Bronchial epithelial cell (primary cell): ENCODE data around the gene STX3. TPM values are rescaled to one million over a fixed set of nuclear protein-coding genes. Genes with fewer than 3 reads are reported as not detected.

Source experiments
- DNase-seq: peaks from one replicate; pipeline ENCODE4 v3.0.0-alpha.2; 2010; ENCODE audit warnings: low read depth
- FAIRE-seq: peaks from 2 replicates; lab custom pipeline; 2011; peaks lifted over from hg19 to GRCh38; lab: Jason Lieb, UNC
- H3K27me3 ChIP-seq: 2 replicates; pipeline ENCODE4 v1.5.1; 2011; ENCODE audit warnings: low read length; ENCODE audit not compliant: control insufficient read depth, insufficient read depth
- H3K36me3 ChIP-seq: 2 replicates; pipeline ENCODE4 v1.5.1; 2011; ENCODE audit warnings: low read length; ENCODE audit not compliant: control insufficient read depth, insufficient read depth
- H3K4me3 ChIP-seq: 2 replicates; pipeline ENCODE4 v1.5.1; 2011; ENCODE audit warnings: mild to moderate bottlenecking, low read depth, low read length, control low read depth
- total RNA-seq: library from RNA; depleted of rRNA; stranded (reverse); fragments of >200 nt; gene quantifications from 2 replicates; pipeline ENCODE4 v1.2.1, GENCODE V29; 2014
- TF ChIP-seq, protein P1 (sequence below): IDR thresholded peaks from 2 replicates; pipeline ENCODE4 v1.5.1; 2011; ENCODE audit warnings: mild to moderate bottlenecking, moderate library complexity, low read length, control low read depth, inconsistent platforms; ENCODE audit not compliant: insufficient read depth, severe bottlenecking

STX3 gene
- total RNA-seq, result 53.3 and 53.4 TPM in 2 replicates

DNA sequence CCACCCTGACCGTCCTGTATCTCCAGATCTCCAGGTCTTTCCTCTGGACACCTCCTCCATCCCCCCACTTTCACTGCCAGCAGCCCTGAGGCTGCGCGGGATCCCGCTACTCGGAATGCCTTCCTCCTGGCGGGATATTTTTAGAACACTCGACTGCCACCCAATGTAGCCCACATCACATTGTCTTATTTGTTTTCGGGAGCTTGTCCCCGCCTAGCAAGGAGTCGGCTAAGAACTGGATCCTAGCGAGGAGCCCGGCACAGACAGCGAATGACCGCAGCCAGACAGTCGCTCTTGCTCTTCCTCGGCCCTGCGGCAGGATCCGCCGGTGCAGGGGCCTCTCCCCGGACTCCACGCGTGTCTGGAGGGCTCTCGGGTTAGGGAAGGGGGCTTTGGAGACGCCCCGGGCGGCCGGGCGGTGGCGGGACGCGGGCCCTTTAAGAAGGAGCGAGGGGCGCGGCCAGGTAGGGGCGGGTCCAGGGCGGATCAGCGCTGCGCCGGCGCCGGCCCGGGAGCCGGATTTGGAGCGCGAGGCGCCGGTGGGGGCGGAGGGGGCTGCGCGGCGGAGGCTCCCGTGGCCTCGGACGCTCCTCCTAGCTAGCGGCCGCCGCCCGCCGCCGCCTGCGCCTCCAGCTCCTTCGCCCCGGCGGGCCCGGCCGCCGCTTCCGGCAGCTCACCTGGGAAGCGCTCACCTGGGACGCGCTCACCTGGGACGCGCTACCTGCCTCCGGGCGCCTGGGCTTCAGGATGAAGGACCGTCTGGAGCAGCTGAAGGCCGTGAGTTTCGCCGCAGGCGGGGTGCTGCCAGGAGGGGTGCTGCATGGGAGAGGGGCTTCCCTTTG lies at the start of gene STX3:
STX3 (plus strand) TSS at position 518 of the 842 bp plus-strand sequence; CDS start at position 748, 230 bp downstream.
- DNase-seq (peak; percentile 61), FAIRE-seq (no peak)
- H3K27me3 ChIP-seq, result no peaks in the 10 kb centered on the region
- peaks cover 3% of the 10 kb centered on the region for H3K36me3 ChIP-seq
- peak within 1 kb of the TSS; percentile 80 for H3K4me3 ChIP-seq
- TF ChIP-seq, protein P1, sequence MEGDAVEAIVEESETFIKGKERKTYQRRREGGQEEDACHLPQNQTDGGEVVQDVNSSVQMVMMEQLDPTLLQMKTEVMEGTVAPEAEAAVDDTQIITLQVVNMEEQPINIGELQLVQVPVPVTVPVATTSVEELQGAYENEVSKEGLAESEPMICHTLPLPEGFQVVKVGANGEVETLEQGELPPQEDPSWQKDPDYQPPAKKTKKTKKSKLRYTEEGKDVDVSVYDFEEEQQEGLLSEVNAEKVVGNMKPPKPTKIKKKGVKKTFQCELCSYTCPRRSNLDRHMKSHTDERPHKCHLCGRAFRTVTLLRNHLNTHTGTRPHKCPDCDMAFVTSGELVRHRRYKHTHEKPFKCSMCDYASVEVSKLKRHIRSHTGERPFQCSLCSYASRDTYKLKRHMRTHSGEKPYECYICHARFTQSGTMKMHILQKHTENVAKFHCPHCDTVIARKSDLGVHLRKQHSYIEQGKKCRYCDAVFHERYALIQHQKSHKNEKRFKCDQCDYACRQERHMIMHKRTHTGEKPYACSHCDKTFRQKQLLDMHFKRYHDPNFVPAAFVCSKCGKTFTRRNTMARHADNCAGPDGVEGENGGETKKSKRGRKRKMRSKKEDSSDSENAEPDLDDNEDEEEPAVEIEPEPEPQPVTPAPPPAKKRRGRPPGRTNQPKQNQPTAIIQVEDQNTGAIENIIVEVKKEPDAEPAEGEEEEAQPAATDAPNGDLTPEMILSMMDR, result no peak

DNA sequence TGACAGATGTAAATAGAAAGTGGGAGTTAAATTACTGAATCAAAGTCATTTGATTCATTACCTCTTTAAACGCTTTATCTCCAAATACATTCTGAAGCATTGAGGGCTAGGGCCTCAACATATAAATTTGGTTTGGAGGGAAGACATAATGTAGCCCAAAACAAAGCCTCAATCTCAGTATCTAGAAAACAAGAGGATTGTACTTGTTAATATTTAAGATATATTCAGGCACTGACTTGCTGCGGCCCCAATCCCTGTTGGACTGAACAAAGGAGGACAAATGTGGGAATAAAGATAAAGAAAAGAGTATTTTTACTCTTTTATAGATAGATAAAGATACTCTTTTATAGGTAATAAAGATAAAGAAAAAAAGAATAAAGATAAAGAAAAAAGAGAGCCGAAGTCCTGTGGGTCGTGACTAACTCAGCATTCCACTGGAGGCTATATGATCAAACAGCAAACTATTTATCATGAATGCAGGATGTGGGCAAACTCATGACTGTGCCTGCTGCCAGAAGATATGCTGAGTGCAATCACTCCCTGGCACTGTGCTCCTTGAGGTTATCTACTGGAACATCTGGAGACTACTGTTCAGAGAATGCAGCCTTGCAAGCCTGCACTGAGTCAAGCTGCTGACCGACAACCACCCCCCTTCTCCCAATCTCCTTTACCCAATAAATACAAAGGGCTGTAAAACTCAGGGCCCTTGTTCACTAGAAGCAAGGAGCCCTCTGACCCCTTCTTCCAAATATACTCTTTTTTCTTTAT lies 48.5 kb upstream of the STX3 start:
- Histone ChIP-seq H3K27me3 (no peaks in the 10 kb centered on the region), H3K36me3 (no peaks in the 10 kb centered on the region), H3K4me3 (no peak overlapping the region)
- no peak for FAIRE-seq
- TF ChIP-seq, protein P1, result no peak
- peak; percentile 97 for DNase-seq

DNA sequence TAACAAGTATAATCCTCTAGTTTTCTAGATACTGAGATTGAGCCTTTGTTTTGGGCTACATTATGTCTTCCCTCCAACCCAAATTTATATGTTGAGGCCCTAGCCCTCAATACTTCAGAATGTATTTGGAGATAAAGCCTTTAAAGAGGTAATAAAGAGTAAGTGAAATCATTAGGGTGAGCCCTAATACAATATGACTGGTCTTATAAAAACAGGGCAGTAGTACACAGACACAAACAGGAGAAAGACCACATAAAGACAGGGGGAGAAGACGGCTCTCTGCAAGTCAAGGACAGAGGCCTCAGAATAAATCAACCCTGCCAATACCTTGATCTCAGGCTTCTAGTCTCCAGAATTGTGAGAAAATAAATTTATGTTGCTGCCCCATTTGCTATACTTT lies 47.8 kb upstream of the STX3 start:
- H3K27me3 ChIP-seq, result no peaks in the 10 kb centered on the region
- no peak for DNase-seq
- H3K4me3 ChIP-seq, result no peak overlapping the region
- H3K36me3 ChIP-seq, result no peaks in the 10 kb centered on the region
- no peak for FAIRE-seq
- TF ChIP-seq, protein P1, result no peak

DNA sequence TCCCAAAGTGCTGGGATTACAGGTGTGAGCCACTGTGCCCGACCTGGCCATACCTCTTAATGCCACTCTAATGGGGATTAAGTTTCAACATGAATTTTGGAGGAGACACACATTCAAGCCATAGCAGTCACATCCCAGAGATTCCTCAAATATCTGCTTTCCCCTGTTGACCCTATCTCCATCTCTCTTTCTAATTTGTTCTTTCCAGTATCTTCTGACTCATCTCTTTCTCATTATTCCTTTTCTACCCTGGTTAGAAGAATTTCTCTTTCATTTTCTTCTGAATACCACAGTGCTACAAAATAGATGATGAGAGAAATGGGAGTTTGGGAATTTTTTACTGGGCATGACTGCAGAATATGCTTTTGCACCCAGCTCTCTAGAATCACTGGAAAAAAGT lies 46.6 kb upstream of the STX3 start:
- FAIRE-seq (no peak), DNase-seq (peak; percentile 9)
- Histone ChIP-seq H3K27me3 (no peaks in the 10 kb centered on the region), H3K4me3 (no peak overlapping the region), H3K36me3 (no peaks in the 10 kb centered on the region)
- TF ChIP-seq, protein P1, result no peak

DNA sequence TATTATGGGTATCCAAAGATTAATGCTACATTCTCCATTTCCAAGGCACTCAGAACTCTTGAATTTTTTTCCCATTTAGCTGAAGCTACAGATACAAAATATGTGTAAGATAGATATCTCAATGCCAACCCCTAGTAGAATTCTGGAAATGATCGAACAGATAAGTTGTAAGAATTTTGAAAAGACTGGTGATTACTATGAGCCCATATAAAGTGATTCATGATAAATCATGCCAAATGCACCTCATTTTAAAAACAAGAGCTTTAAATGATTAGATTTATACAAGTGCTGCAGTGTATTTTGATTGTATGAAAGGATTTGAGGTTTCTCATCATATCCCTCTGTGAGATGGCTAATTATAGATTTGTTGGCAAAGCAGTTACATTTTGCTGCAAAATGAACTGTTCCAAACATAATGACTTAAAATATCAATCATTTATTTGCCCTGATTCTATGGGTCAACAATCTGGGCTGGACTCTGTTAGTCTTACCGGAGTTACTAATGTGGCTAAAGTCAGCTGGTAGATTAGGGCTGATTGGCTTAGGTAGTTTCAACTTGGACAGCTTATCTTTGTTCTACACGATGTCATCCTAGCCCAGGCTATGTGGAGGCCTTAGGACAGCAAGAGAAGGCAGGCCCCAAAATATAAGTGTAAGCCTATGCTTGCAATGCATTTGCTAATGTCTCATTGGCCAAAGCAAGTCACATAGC lies 44.9 kb upstream of the STX3 start:
- Histone ChIP-seq H3K4me3 (no peak overlapping the region), H3K27me3 (no peaks in the 10 kb centered on the region), H3K36me3 (no peaks in the 10 kb centered on the region)
- TF ChIP-seq, protein P1, result no peak
- DNase-seq, result peak; percentile 10
- FAIRE-seq, result no peak
